MM.1S (cell line): ENCODE measurements around the gene ZDHHC7.

Experiments used
- CTCF ChIP-seq: fragments of 300-600 bp; sonication (generic); IDR thresholded peaks from 2 replicates; pipeline ENCODE4 v1.5.1; 2016; ENCODE audit warnings: antibody characterized with exemption, low read length, mixed read lengths
- EZH2 ChIP-seq: fragments of 300-600 bp; sonication (generic); optimal IDR thresholded peaks from 2 replicates; pipeline ENCODE3; 2017; ENCODE audit warnings: low read depth, mild to moderate bottlenecking, antibody characterized with exemption, low read length, mixed read lengths

- TF ChIP-seq EZH2 (no peak), CTCF (no peak)
Measured at GRCh38 chr16:84947996-84948850, 63.1 kb downstream of the ZDHHC7 start.
